Epithelial cell of alveolus of lung (primary cell): ENCODE data around the gene PHACTR4. TPM values are rescaled to one million over a fixed set of nuclear protein-coding genes. Genes with fewer than 3 reads are reported as not detected.

Experiments
- total RNA-seq: library from RNA; depleted of rRNA; stranded (reverse); fragments of >200 nt; gene quantifications from 2 replicates; pipeline ENCODE4 v1.2.1, GENCODE V29; 2015

The PHACTR4 gene
- 9.1 and 14.5 TPM in 2 replicates for total RNA-seq

GRCh38 chr1:28369371-28370238 lies at the start of gene PHACTR4:
TSS of gene PHACTR4 (plus strand) at chr1:28369740. CDS start at chr1:28407448, 37,708 bp downstream.

GRCh38 chr1:28505406-28506187 lies 136.1 kb downstream of the PHACTR4 start, which contains the start of gene RCC1:
TSS of gene RCC1 (plus strand) at chr1:28506043. CDS start at chr1:28529867, 23,824 bp downstream.

Other genes with a start within 250 kb of the PHACTR4 start
- gene PTAFR, start 193.1 kb upstream of the PHACTR4 start, total RNA-seq, result under 0.01 and 0.13 TPM in 2 replicates
- 58.6 and 66.0 TPM in 2 replicates for gene DNAJC8, start 136.7 kb upstream of the PHACTR4 start, total RNA-seq
- 168 and 335 TPM in 2 replicates for gene ATP5IF1, start 133.6 kb upstream of the PHACTR4 start, total RNA-seq
- gene SESN2, start 110.2 kb upstream of the PHACTR4 start, total RNA-seq, result 19.6 and 31.4 TPM in 2 replicates
- 11.5 and 23.4 TPM in 2 replicates for gene MED18, start 40.7 kb upstream of the PHACTR4 start, total RNA-seq
- 38.3 and 60.4 TPM in 2 replicates for gene RCC1, start 136.3 kb downstream of the PHACTR4 start, total RNA-seq
- 16.5 and 24.8 TPM in 2 replicates for gene TRNAU1AP, start 183.3 kb downstream of the PHACTR4 start, total RNA-seq
- 5.5 and 5.8 TPM in 2 replicates for gene RAB42, start 222.5 kb downstream of the PHACTR4 start, total RNA-seq